ENCODE data around the gene C20orf96.
"Not testable (repeated sequence)": the region's sequence is repeated elsewhere in the genome, so short reads cannot be mapped to it uniquely, and the experiment has no call there.

C20orf96 gene, protein sequence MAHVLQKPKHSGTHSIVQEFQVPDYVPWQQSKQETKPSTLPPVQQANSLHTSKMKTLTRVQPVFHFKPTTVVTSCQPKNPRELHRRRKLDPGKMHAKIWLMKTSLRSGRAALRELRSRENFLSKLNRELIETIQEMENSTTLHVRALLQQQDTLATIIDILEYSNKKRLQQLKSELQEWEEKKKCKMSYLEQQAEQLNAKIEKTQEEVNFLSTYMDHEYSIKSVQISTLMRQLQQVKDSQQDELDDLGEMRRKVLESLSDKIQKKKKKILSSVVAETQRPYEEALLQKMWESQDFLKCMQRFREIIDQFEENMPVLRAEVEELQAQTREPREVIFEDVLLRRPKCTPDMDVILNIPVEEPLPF

DNA sequence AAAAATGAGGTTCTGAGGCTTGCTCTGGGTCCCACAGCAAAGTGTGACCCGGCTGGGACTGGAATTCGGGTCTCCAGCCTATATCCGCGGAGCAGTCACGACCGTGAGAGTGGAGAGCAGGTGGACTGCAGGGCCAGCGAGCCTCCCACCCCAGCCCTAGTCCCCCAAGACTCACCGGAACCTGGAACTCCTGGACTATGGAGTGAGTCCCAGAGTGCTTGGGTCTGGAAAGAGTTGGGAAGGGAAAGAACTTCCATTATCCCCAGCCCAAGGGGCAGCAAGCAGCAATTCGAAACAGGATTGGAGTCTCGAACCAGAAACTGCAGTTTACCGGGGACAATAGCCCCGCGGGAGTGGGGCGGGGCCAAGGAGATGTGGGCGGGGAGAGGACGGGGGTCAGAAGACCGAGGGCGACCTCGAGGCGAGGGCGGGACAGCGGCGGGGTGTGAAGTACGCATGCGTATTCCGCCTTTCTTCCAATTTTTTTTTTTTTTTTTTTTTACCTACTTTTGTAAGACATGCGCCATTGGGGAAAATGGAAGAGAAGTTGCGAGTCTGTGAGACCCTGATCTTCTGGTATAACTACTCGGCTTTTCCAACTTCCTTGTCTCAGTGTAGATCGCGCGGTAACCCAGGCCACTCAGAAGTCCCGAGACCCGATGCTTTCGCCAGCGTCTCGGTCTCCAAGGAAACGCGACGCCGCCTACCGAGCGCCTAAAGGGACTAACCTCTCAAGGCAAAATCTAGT is at the start of gene C20orf96:
Gene C20orf96, minus strand, starts transcription at position 667 of the 748 bp plus-strand sequence. Its CDS starts 140 bp downstream, at position 527.
- DNase-seq (ENCODE audit: low read depth, low spot score) = peak; percentile 93

DNA sequence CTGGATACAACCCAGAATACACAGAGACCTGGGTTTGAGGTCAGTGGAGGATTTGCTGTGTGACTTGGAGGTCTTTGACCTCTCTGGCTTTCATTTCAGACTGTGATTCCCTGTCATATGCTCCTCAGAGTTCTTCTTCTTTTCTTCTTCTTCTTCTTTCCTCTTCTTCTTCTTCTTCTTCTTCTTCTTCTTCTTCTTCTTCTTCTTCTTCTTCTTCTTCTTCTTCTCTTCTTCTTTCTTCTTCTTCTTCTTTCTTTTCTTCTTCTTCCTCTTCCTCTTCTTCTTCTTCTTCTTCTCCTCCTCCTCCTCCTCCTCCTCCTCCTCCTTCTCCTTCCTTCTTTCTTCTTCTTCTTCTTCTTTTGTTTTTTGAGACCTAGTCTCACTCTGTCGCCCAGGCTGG is 45.5 kb upstream of the C20orf96 start:
- not testable (repeated sequence) for DNase-seq (ENCODE audit: low read depth, low spot score)

- no peak for DNase-seq (ENCODE audit: low read depth, low spot score)
Measured at GRCh38 chr20:334578-334977, 44.0 kb upstream of the C20orf96 start.

DNA sequence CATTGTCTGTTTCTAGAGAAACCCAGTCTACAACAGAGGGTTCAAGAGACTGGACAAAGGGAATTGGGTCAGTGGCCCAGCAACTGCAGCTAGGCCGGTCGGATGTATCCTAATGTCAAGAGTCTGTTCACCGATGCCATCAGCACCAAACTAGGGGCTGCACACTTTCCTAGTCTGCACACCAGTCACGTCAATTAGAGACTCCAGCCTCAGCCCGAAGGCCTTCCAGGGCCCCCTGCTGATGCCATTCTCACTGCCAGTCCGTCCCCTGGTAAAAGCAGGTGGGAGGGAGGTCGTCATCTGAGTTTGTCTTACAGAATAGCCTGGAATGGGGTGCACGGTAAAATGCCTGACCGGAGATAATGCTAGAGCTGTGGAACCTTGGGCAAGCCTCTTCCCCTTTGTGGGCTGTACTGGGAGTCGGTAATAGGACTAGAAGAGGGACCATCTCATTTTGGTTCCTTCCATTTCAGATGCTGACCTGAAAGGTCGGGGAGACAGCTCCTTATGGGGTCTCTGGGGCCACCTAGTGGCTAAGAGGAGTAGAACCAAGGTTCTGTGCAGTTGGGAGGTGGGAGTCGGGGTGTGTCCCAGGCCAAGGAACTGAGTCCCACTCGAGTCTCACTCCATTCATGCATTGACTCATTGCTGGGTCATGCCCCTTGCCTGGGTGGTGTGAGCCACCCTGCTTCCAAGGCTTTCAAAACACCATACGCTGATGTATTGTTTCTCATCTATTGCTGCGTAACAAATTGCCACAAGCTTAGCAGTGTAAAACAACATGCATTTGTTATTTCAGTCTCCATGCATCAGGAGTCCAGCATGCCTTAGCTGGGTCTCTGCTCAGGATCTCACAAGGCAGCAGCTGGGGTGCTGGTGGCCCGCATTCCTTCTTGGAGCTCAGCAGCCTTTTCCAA is 39.9 kb upstream of the C20orf96 start:
- DNase-seq (ENCODE audit: low read depth, low spot score) = peak; percentile 81

DNA sequence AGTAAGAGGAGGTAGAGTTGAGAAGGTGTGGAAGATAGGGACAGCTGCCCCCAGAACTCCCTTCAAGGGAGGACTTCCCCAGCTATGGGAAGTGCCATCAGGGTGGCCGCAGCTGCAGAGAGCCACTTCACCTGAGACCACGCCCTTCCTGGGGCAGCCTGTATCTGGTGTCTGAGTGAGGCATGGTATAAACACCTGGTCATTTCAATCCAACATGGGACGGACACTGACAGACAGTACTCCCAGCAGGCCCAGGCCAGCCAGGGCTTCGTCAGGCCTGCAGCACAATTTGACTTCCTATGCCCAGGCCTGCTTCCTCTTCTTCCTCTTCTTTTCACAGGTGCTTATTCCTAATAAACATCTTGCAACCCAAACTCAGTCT is 39.3 kb upstream of the C20orf96 start:
- peak; percentile 9 for DNase-seq (ENCODE audit: low read depth, low spot score)

- no peak for DNase-seq (ENCODE audit: low read depth, low spot score)
Measured at GRCh38 chr20:328975-329695, 38.6 kb upstream of the C20orf96 start.

DNA sequence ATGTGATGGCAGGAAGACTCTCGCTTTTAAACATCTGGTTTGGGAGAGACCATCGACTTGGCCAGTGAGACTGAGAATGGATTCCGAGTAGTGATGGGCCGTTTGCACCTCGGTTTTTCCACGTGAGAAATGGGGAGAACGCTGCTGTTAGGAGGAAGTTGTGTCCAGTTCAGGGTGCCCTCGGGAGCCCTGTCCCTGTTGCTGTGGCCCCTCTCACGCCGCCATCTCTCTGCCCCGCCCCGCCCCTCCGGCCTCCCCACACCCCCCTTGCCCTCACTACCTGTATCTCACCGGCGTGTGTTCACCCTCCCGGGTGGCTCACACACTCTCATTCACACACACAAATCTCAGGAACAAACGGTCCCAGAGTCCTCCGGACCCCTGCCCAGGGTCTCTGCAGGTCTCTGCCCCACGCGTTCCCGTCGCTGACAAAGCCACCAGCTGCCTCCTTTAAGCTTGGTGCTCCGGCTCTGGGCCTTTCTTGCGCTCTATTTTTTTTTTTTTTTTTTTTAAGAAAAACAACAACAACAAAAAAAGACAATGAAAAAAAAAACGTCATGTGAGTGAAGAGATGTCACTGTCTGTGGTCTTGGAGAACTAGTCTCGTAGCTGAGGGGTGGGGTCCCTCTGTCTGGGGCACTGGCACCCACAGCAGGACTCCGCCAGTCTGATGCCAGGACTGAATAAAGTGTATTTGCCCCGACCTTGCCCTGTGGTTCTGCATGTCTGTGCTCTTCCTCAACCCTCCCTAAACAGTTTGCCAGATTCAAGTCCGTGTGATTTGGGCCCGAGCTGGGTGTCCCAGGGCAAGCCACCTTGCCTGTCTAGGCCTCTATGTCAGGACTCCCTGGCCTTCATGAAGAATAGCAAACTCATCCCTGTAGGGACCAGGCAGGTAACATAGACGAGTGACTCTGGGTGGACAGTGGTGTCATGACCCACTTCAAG is 37.8 kb upstream of the C20orf96 start:
- no peak for DNase-seq (ENCODE audit: low read depth, low spot score)

DNA sequence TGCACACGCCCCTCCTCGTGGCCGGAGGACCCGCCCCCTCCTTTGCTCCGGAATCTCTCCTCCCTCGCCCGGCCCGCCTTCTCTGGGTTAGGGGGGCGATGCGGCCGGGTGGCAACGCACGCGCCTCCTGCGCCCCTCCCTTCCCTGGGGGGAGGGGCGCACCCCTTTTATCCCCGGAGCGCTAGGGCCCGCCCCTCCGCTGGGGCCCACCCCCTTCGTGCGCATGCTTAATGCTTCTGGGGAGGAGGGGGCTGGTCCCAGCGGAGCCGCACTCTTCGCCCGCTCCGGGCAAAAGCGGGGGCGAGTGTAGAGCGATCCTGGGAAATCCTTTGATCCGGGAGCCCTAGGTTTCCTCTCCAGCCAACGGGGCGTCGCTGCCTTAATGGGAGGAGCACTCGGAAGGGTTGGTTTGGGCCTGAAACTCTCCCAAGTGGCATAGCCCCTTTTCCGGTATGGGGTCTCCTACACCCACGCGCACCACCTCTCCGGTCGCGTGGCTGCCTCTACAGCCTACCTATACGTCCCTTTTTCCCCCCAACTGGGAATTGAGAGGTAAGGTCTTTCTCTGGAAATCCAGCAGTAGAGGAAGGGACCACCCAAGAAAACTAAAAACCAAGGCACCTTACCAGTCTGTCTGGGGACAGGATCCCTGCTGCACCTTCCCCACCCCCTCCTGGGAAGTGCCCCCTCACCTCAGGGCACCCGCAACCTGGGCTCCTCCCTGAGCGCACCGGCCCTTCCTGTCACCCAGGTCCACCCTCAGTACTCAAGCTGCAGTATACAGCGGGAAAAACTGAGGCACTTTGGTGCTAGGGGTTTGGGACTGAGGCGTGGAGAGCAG is 36.9 kb upstream of the C20orf96 start:
- peak; percentile 96 for DNase-seq (ENCODE audit: low read depth, low spot score)

DNA sequence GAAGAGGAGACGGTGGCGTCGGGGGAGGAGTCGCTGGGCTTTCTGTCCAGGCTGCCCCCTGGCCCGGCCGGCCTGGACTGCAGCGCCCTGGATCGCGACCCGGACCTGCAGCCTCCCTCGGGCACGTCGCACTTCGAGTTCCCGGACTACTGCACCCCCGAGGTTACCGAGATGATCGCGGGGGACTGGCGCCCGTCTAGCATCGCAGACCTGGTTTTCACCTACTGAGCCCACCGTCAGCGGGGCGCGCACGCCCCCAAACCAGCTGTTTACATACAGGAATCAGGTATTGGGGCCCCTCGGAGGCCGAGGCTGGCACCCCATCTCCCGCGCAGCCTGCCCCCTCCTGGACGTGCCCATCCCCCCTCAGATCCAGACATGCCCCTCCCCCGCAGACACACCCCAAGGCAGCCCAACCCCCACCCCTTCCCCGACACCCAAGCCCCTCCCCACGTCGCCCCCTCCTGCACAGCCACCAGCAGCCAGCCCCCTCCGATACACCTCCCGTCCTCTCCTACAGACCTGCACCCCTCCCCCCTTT is 36.2 kb upstream of the C20orf96 start:
- peak; percentile 77 for DNase-seq (ENCODE audit: low read depth, low spot score)

DNA sequence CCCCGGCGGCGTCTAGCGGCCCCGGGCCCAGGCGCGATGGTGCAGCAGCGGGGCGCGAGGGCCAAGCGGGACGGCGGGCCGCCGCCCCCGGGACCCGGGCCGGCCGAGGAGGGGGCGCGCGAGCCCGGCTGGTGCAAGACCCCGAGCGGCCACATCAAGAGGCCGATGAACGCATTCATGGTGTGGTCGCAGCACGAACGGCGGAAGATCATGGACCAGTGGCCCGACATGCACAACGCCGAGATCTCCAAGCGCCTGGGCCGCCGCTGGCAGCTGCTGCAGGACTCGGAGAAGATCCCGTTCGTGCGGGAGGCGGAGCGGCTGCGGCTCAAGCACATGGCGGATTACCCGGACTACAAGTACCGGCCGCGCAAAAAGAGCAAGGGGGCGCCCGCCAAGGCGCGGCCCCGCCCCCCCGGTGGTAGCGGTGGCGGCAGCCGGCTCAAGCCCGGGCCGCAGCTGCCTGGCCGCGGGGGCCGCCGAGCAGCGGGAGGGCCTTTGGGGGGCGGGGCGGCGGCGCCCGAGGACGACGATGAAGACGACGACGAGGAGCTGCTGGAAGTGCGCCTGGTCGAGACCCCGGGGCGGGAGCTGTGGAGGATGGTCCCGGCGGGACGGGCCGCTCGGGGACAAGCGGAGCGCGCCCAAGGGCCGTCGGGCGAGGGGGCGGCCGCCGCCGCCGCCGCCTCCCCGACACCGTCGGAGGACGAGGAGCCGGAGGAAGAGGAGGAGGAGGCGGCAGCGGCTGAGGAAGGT is 35.5 kb upstream of the C20orf96 start:
- DNase-seq (ENCODE audit: low read depth, low spot score) = peak; percentile 84

DNA sequence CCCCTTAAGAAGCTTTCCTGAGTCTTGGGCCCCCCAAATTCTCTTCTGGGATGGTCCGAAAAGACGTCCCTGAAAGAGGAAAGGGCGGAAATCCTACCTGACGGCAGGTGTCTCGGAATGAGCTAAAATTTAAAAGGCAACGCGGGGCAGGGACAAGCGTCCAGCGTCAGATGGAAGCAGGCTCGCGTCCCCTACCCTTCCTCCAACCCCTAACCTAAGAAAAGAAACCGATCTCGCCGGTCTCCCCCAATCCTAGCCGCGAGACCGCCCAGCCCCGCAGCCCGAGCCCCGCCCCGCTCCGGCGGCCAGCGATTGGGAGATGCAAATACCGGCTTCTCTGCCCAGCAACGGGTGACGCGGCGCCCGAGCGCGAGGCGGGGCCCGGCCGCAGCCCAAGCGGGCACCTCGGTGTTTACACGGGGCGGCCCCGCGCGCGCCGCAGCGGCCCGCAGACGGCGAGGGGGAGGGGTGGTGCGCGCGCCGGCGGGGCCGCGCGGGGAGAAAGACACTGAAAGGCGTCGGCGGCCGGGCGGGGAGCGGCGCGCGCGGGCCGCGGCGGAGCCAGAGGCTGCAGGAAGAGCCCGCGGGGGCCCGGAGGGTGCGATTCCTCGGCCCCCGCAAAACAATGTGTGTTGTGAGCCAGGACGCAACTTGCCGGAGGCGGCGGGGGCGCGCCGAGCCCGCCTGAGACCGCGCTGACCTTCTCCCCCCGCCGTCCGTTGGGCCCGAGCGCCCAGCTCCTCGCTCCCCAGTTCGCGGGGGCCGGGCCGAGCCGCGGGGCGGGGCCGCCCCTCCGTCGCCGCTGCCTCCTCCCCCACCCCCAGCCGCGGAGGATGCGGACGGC is 34.7 kb upstream of the C20orf96 start, which contains the start of gene SOX12:
Gene SOX12, plus strand, starts transcription at position 508 of the 844 bp plus-strand sequence. CDS start 373 bp downstream, outside the sequence.
- DNase-seq (ENCODE audit: low read depth, low spot score) = peak; percentile 97

GRCh38 chr20:324177-325044 is 33.9 kb upstream of the C20orf96 start:
- peak; percentile 93 for DNase-seq (ENCODE audit: low read depth, low spot score)

- no peak for DNase-seq (ENCODE audit: low read depth, low spot score)
Measured at GRCh38 chr20:316316-317068, 25.9 kb upstream of the C20orf96 start.

GRCh38 chr20:313948-314347 is 23.4 kb upstream of the C20orf96 start:
- DNase-seq (ENCODE audit: low read depth, low spot score) = no peak

DNA sequence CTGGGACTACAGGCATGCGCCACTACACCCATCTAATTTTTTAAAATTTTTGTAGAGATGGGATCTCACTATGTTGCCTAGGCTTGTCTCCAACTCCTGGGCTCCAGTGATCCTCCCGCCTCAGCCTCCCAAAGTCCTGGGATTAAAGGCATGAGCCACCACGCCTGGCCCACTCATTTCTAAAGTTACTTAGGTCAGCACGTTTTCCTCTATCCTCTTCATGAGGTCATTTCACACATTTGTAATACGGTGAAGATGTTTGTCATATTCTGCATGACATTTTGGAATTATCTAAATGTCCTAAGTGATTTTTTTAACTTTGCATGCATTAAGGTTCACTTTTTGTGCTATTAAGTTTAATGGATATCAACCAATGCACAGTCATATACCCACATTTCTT is 22.9 kb upstream of the C20orf96 start:
- DNase-seq (ENCODE audit: low read depth, low spot score) = no peak
